Ammon's horn (tissue), 1 donor: ENCODE measurements around the gene MEG3.
"Not testable (repeated sequence)": the region's sequence is repeated elsewhere in the genome, so short reads cannot be mapped to it uniquely, and the experiment has no call there.

Experiments used
- DNase-seq: peaks from one replicate; pipeline ENCODE4 v3.0.0-alpha.2; 2016; ENCODE audit warnings: low spot score

Gene MEG3

DNA sequence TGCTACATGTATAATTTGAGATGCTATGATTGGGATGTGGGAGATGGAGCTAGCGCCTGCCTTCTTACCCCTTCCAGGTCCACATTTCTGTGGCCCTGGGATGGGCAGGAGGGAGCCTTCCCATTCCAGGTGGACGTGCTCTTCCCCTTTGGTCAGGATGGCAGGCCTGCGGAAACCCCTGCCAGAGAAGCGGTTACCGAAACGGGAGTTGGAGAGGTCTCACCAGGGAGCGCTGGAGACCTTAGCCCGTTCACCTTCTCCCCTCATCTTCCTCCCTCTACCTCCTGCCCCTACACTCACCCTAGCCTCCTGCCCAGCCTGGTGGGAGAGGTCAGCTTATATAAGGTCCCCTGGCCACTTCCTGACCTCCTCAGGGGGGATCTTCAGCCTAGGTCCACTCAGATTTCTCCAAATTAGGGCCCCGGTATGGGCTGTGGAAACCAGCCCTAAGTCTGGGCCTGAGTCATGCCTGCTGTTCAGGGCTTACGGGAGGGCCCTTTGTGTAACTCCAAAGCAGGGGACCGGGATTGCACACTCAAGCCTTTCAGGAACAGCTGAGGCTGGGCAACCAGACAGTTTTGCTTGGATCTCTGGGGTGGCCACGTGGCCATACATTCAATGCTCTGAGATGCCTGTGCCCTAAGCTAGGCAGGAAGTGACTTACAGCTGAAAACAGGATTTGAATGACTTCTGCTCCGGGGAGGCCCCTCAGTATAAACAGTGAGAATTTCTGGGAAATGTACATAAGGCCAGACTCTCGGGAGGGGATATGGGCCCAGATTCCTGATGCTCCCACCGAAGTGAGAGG lies 10.2 kb upstream of the MEG3 start:
- no peak for DNase-seq

GRCh38 chr14:100816286-100816949 lies 9.5 kb upstream of the MEG3 start:
- DNase-seq: no peak

- DNase-seq: no peak
Observed at GRCh38 chr14:100816950-100817901, 8.7 kb upstream of the MEG3 start.

DNA sequence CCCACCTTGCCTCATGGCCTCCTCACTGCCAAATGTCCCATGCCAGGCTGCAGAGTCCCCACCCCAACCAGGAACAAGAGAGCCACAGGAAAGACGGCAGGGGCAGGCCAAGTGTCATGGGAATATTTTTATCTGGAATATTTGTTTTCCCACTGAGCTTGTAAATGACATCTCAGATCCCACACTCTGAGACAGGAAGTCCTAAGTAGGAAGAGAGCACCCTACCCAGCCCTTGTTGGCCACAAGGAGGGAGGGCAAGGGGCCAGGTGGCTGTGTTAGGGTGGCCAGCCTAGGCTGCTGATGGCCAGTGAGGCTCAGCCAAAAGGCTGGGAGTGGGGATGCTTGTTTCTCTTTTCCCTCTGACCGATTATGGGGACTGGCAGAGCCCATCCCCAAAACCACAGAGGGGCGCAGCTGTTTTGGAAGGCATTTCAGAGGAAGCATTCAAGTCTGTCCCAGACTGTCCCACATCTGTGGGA lies 7.7 kb upstream of the MEG3 start:
- DNase-seq: no peak

DNA sequence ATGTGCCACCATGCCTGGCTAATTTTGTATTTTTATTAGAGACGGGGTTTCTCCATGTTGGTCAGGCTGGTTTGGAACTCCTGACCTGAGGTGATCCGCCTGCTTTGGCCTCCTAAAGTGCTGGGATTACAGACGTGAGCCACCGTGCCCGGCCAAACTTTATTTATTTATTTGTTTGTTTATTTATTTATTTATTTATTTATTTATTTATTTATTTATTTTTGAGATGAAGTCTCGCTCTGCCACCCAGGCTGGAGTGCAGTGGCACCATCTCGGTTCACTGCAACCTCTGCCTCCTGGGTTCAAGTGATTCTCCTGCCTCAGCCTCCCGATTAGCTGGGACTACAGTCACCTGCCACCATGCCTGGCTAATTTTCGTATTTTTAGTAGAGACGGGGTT lies 7.0 kb upstream of the MEG3 start:
- DNase-seq: not testable (repeated sequence)

DNA sequence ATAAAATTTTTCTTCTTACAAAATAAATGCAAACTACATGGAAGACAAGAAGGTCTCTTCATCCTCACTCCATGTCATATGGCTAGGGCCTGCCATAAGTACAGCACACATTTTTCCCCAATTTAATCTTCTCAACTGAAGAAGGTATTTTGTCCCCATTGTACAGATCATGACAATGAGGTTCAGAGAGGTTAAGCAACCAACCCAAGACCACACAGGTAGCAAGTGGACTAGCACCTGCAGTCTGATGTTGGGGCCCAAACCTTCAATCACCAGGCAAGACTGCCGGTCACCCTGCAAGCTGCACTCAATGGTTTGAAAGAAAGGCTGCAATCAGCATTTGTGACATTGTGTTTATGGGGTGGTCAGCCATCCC lies 6.5 kb upstream of the MEG3 start:
- DNase-seq: no peak

- no peak for DNase-seq
Observed at GRCh38 chr14:100819829-100820475, 6.0 kb upstream of the MEG3 start.

- no peak for DNase-seq
Observed at GRCh38 chr14:100820957-100821356, 5.0 kb upstream of the MEG3 start.

GRCh38 chr14:100822013-100822412 lies 3.9 kb upstream of the MEG3 start:
- DNase-seq: no peak

DNA sequence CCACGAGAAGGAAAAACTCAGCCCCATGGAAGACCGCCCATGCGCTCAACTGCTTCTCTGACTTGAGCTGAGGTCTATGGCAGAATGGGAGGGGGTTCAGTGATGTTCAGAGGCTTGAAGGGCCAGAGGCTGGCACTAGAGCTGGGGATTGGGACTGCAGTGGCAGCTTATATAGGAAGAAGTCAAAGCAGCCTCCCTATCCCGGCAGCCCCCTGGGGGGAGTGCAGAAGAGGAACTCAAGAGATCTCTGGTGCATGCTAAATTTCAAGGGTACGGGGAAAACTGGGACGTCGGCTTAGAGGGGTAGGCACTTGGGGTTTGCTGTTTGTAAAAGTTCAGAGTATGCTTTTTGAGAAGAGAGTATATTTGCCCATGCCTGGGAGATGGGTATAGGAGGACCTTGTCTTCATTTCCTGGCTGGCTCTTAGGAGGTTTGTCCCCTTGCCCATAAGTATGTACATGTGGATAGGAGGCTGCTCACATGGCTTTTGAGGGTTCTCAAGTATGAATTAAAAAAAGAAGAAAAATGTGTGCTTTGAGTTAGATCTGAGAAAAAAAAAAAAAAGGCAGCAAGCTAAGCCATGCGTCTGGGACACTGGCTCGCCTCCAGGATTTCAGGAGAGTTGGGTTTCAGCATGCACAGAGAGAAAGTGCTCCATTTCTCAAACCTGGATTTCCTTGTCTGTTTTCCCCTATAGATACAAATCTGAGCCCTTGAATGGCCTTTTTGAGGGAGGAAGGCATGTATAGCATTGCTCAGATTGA lies 3.2 kb upstream of the MEG3 start:
- no peak for DNase-seq

DNA sequence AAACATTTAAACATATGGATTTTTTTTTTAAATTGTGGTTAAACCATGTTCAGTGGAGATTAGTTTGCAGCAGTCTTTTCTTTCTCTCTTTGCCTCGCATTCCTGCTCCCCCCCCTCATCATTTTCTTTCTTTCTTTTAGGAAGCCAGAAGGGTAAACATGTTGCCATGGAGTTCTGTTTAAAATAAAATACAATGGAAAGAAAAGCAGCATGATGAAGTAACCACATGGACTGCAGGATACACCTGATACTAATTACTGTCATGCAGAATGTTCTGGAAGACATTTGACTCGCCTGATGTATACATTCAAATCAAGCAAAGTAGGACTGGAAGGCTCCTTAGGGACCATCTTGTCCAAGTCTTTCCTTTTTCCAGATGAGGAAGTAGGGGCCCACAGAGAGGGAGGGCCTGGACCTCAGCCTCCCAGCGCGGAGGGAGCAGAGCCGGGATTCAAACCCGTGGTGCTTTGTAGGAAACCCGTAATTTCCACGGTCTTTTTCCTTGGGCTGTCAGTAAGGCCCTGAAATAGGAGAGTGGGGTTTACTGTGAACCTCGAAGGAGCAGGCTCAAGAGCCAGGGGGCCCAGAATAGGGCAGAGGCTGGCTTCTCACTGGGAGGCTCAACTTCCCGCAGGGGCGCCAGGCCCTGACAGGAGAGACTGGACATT lies 2.4 kb upstream of the MEG3 start:
- DNase-seq: no peak

DNA sequence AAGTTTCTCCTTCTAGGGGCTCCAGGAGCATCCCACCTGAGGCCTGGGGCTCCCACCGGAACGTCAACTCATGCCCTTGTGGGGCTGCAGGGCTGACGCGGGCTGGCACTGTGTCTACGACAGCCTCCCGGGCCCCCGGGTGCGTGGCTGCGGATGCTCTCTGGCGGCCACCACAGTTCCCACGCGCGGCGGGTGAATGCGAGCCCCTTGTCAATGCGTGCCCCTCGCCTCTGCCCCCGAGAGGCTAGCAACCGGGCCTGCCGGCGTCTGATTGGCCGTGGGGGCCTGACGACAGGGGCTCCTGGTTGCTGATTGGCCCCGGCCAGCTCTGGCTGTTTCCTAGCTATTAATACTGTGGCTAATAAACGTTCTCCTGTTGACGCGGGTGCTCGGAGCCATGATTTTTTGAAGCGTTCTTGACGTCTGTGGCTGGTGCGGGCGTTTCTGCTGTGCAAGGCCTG lies 1.8 kb upstream of the MEG3 start:
- peak; percentile 63 for DNase-seq

- DNase-seq: no peak
Observed at GRCh38 chr14:100824901-100825712, 811 bp upstream of the MEG3 start.

DNA sequence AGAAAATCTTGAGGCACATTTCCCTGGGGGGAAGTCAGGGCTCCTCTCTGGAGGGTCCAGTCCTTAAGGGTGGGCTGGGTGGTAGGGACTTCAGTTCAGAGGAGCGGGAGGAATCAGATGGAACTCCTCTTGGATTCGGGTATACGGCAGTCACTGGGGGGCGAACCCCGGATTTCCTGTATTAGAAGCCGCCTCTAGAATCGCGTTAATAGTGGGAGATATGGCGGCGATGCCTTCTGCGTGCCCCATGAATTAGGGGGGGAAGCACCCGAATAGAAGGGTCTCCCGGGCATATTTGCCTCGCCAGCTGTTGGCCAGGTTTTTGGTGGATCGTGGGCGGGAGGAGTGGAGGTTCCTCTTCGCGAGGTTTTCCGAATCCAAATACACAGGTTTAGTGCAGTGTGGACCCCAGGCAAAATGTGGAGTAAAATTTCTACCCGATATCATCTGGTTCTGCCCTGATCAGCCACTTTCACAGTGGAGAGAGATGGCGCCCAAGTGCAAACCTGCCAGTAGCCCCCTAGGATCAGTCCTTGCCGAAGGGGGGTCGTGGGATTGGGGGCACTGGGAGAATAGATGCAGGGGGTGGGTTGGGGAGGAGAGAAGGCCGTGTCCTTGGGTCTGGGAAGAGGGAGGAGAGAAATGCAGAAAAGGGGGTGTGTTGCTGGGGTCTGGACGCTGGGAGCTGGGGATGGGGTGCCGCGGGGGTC lies 628 bp downstream of the MEG3 start:
- no peak for DNase-seq

DNA sequence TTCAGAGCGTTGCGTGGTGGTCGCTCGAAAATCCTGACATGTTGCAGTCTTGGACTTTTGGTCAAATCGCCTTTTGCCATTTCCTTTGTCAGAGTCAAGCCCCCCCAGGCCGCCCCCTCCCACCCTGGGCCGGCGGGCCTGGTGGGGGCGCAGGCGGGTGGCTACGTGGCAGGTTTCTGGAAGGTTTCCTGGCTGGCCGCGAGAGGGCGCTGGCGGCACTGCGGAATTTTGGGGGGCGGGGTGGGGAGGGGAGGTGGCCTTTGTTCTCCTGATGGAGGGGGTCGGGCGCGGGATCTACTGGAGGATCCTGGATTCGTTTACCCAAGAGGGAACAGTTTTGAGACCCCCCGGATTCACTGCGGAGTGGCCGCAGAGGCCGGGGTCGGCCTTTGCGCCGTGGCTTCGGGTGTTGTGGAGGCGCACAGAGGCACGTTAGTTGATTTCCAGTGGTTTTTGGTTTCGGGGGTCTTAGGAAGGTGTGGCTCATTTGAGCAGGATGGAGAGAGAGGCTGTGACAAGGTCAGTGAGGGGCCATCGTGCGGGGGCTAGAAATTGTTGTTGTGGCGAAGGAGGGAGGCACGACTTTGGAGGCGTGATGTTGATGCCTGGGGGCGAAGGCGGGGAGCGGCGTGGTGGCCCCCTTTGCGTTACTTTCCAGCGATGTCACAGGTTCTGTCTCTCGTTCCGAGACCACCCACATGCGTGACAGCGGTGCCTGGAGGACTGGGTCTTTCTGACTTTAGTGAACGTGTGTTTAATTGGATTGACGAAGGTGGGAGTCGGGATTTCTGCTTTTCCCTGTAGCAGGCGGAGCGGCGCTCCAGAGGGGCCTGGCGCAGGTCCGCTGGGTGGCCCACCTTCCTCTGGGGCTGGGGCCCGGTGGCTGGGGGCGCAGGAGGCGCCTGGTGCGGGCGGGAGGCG lies 1.4 kb downstream of the MEG3 start:
- DNase-seq: no peak

- peak; percentile 40 for DNase-seq
Observed at GRCh38 chr14:100828031-100828769, 2.3 kb downstream of the MEG3 start.

DNA sequence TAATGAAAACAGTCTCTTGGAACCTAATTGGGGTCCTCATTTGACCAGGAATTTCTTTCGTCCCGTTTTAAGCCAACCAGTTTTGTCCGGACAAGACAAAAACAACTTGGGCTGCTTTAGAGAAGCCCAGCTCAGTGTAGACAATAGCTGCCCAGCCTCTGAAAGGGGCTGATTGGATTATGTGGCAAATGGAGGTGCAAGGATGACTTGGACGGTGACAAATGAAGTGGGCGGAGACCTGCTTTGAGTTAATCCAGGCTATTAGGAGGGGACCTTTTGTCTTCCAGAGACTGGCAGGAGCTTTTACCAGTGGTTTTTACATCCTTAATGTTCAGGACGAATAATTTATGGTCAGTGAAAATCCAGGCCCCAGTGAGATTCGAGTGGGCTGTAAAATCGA lies 4.8 kb downstream of the MEG3 start:
- DNase-seq: no peak
